Gastrocnemius medialis (tissue), 4 donors: ENCODE data around the gene MACROD1.

Experiments used
- POLR2A ChIP-seq, 2 donors: fragments of 450-650 bp; IDR thresholded peaks; one replicate each; pipeline ENCODE4 v1.6.1; 2017; ENCODE audit warnings: antibody characterized with exemption in 2 of 2, mild to moderate bottlenecking in 2 of 2, moderate library complexity in 2 of 2
- TF ChIP-seq, protein P1 (sequence below), 5 experiments: fragments of 450-650 bp in 3 of 5; fragments of 200-600 bp in 2 of 5; sonication (generic) in 2 of 5; IDR thresholded peaks in 4 of 5; conservative IDR thresholded peaks in 1 of 5; 1 replicate in 4 of 5; 2 replicates in 1 of 5; pipeline ENCODE4 v1.5.1; 2016 to 2019; ENCODE audit warnings: antibody characterized with exemption in 5 of 5, mild to moderate bottlenecking in 3 of 5, moderate library complexity in 3 of 5

GRCh38 chr11:64098318-64098831, 67.5 kb downstream of the MACROD1 start:
- TF ChIP-seq, protein P1, sequence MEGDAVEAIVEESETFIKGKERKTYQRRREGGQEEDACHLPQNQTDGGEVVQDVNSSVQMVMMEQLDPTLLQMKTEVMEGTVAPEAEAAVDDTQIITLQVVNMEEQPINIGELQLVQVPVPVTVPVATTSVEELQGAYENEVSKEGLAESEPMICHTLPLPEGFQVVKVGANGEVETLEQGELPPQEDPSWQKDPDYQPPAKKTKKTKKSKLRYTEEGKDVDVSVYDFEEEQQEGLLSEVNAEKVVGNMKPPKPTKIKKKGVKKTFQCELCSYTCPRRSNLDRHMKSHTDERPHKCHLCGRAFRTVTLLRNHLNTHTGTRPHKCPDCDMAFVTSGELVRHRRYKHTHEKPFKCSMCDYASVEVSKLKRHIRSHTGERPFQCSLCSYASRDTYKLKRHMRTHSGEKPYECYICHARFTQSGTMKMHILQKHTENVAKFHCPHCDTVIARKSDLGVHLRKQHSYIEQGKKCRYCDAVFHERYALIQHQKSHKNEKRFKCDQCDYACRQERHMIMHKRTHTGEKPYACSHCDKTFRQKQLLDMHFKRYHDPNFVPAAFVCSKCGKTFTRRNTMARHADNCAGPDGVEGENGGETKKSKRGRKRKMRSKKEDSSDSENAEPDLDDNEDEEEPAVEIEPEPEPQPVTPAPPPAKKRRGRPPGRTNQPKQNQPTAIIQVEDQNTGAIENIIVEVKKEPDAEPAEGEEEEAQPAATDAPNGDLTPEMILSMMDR (IDR thresholded peaks at IDR 0.05 in 4 of 5, conservative IDR thresholded peaks at IDR 0.05 in 1 of 5) = no peak
- TF ChIP-seq POLR2A (IDR thresholded peaks at IDR 0.05) = no peak
